A673 (cell line): ENCODE results near the gene PEX3. TPM values are rescaled to one million over a fixed set of nuclear protein-coding genes. Genes with fewer than 3 reads are reported as not detected.

Experiments
- BruUV-seq: library from RNA; stranded (reverse); fragments of 400-500 nt; replicated peaks from 2 replicates; lab custom pipeline; 2021; lab: Mats Ljungman, UMichigan
- CTCF ChIA-PET: fragments of 300-600 bp; sonication (Branson Sonifier 250); formaldehyde crosslinking; loops from one replicate; lab custom pipeline; 2022; ENCODE audit warnings: antibody characterized with exemption; lab: Charles Lee
- POLR2A ChIA-PET: fragments of 300-600 bp; sonication (Branson Sonifier 250); formaldehyde crosslinking; loops from one replicate; lab custom pipeline; 2022; ENCODE audit warnings: antibody characterized with exemption; ENCODE audit not compliant: low non-redundant PET; lab: Charles Lee
- DNase-seq: peaks from one replicate; pipeline ENCODE4 v3.0.0-alpha.2; 2015; ENCODE audit warnings: low spot score
- H3K27ac ChIP-seq: fragments of 200-600 bp; sonication (generic); 2 replicates; pipeline ENCODE4 v1.5.1; 2016; ENCODE audit warnings: mixed run types, low read depth, mild to moderate bottlenecking, mixed read lengths, antibody characterized with exemption, low read length; ENCODE audit not compliant: poor library complexity, severe bottlenecking
- H3K27me3 ChIP-seq: fragments of 200-600 bp; sonication (generic); replicated peaks from 2 replicates; pipeline ENCODE4 v1.6.1; 2017; ENCODE audit warnings: mixed run types, low read depth, mild to moderate bottlenecking, mixed read lengths, antibody characterized with exemption, low read length; ENCODE audit not compliant: insufficient read depth, poor library complexity
- H3K36me3 ChIP-seq: fragments of 200-600 bp; sonication (generic); 2 replicates; pipeline ENCODE4 v1.6.1; 2016; ENCODE audit warnings: mixed run types, mild to moderate bottlenecking, mixed read lengths, antibody characterized with exemption, low read length; ENCODE audit not compliant: insufficient read depth, poor library complexity, severe bottlenecking
- H3K4me1 ChIP-seq: fragments of 200-600 bp; sonication (generic); 2 replicates; pipeline ENCODE4 v1.6.1; 2017; ENCODE audit warnings: mixed run types, mild to moderate bottlenecking, mixed read lengths, antibody characterized with exemption, low read length; ENCODE audit not compliant: insufficient read depth, poor library complexity, severe bottlenecking
- H3K4me3 ChIP-seq: fragments of 200-600 bp; sonication (generic); 2 replicates; pipeline ENCODE4 v1.5.1; 2016; ENCODE audit warnings: low read depth, mixed run types, mild to moderate bottlenecking, mixed read lengths, low read length; ENCODE audit not compliant: poor library complexity, severe bottlenecking
- H3K9me3 ChIP-seq: fragments of 200-600 bp; sonication (generic); 2 replicates; pipeline ENCODE4 v1.6.1; 2016; ENCODE audit warnings: mixed run types, low read depth, mild to moderate bottlenecking, mixed read lengths, antibody characterized with exemption, low read length; ENCODE audit not compliant: poor library complexity, severe bottlenecking
- CTCF ChIP-seq: fragments of 300-800, 200-600 bp; sonication (generic); conservative IDR thresholded peaks from 2 replicates; pipeline ENCODE4 v1.5.1; 2017; ENCODE audit warnings: low read depth, mild to moderate bottlenecking, antibody characterized with exemption, low read length, moderate library complexity, mixed read lengths
- EZH2 ChIP-seq: fragments of 200-600 bp; sonication (generic); IDR thresholded peaks from 2 replicates; pipeline ENCODE4 v1.6.1; 2017; ENCODE audit warnings: borderline replicate concordance, low read depth, mild to moderate bottlenecking, mixed read lengths, antibody characterized with exemption, low read length; ENCODE audit not compliant: poor library complexity, severe bottlenecking
- intact Hi-C: fragments of 100-400 bp; cut with micrococcal nuclease; formaldehyde crosslinking; loops from one replicate; pipeline ENCODE4 v1.10.0; 2022; ENCODE audit not compliant: unreplicated experiment
- total RNA-seq: library from RNA; stranded (reverse); gene quantifications from 2 replicates; pipeline ENCODE4 v1.2.3, GENCODE V29; 2021

The PEX3 gene
- total RNA-seq, 1 experiment from 2014 or later = 19.0 TPM

- no peak overlapping the region for H3K27ac ChIP-seq
- ChIA-PET CTCF (no interaction called here), POLR2A (no interaction called here)
- no peaks in the 10 kb centered on the region for H3K4me1 ChIP-seq
- no TSS peak for BruUV-seq
- intact Hi-C loops = no loop called here
- no peak for DNase-seq
- no peaks in the 10 kb centered on the region for H3K36me3 ChIP-seq
- H3K4me3 ChIP-seq = no peak overlapping the region
- TF ChIP-seq EZH2 = no peak
- no peak for TF ChIP-seq CTCF
- no peaks in the 10 kb centered on the region for H3K9me3 ChIP-seq
- peaks cover 14% of the 10 kb centered on the region for H3K27me3 ChIP-seq
Measured at GRCh38 chr6:143540192-143540591, 89.6 kb downstream of the PEX3 start.

Other genes with a start within 250 kb of the PEX3 start
- gene ADAT2, start 110 bp upstream of the PEX3 start, total RNA-seq = 9.0 and 9.9 TPM in 2 replicates
- 11.4 and 15.3 TPM in 2 replicates for gene FUCA2, start 60.9 kb downstream of the PEX3 start, total RNA-seq
- 2.4 and 3.8 TPM in 2 replicates for gene PHACTR2, start 227.2 kb downstream of the PEX3 start, total RNA-seq